T47D (cell line): ENCODE data around the gene ZNF37A.
"Not testable (repeated sequence)": the region's sequence is repeated elsewhere in the genome, so short reads cannot be mapped to it uniquely, and the experiment has no call there.

ENCODE experiments used
- DNase-seq, 2 experiments: peaks; one replicate each; pipeline versions ENCODE4 v3.0.0 to v3.0.0-alpha.2; 2011 to 2012; ENCODE audit warnings: low read depth in 1 of 2, low spot score in 1 of 2
- JUND ChIP-seq: IDR thresholded peaks from 2 replicates; pipeline ENCODE4 v1.6.1; 2012; ENCODE audit warnings: low read depth
- in situ Hi-C: cut with HindIII; loops from 2 replicates; pipeline ENCODE4 v1.10.0; 2016; ENCODE audit warnings: low sequenced_read_pairs, low pct_unique_long_range_greater_than_20kb

The ZNF37A gene

GRCh38 chr10:38094158-38094926, at the start of gene ZNF37A:
Gene ZNF37A (plus strand): TSS chr10:38094337. CDS start chr10:38096618, 2,281 bp downstream.
- in situ Hi-C loops = no loop called here
- peak; percentile 85 to 99 for DNase-seq
- TF ChIP-seq JUND = no peak

DNA sequence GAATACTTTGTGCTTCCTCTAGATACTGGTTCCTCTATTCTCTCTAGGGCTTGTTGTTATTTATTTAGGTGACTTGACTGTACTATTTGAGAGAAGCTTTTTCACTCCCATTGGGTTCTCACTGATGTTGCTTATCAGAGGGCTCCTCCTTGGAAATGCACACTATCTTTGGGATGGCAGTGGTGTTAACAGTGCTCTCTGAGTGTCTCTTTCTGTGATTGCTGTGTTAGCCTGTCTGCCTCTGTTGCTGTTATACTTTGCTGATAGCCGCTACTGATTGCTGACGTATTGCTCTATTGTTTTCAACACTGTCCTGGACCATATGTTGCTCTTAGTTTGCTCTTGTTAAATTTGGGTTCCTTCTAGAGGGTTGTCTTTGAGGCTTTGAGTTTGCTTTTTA, 49.0 kb upstream of the ZNF37A start:
- no peak for DNase-seq
- in situ Hi-C loops = no loop called here
- TF ChIP-seq JUND = no peak

DNA sequence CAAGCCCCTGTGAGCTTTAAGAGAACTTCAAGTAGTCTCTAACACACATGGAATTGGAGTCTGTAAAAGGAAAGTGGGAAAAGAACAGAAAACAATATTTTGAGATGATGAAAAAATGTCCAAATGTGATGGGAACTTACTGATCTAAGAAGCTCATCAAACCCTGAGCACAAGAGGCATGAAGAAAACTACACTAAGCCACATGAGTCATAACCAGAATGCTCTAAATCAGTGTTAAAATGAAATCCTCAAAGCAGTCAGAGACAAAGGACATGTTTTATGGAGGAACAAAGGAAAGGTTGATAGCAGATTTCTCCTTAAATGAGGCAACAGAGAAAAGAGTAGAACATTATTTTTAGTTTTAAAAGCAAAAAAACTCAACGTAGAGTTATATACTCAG, 46.5 kb upstream of the ZNF37A start:
- TF ChIP-seq JUND = no peak
- in situ Hi-C loops = no loop called here
- no peak for DNase-seq

DNA sequence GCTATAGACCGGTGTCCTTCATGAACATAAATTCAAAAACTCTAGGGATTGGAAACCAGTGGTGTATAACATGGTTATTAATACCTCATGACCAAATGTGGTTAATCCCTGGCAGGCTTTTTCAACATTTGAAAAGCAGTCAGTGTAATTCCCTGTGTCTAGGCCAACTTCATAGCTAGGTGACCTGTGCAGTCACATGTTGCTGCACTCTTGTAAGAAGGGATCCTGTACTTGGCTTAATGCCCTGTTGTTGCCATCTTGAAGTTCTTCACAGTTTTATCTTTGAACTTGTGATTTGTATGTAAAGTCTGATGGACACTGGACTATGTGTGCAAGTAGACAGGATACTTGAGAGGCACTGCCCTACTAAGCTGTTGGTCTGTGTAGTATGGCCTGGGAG, 43.9 kb upstream of the ZNF37A start:
- TF ChIP-seq JUND = no peak
- in situ Hi-C loops = no loop called here
- no peak for DNase-seq

GRCh38 chr10:38054361-38054797, 39.8 kb upstream of the ZNF37A start:
- DNase-seq = no peak

GRCh38 chr10:38055274-38055894, 38.8 kb upstream of the ZNF37A start:
- DNase-seq = peak in 1 of 2 experiments; percentile 15
- in situ Hi-C loops = not testable (repeated sequence)

More at GRCh38 chr10:38054361-38054797, 39.8 kb upstream of the ZNF37A start:
- no peak for TF ChIP-seq JUND
- in situ Hi-C loops = no loop called here

GRCh38 chr10:38069663-38070062, 24.5 kb upstream of the ZNF37A start:
- in situ Hi-C loops, DNase-seq: not testable (repeated sequence)

DNA sequence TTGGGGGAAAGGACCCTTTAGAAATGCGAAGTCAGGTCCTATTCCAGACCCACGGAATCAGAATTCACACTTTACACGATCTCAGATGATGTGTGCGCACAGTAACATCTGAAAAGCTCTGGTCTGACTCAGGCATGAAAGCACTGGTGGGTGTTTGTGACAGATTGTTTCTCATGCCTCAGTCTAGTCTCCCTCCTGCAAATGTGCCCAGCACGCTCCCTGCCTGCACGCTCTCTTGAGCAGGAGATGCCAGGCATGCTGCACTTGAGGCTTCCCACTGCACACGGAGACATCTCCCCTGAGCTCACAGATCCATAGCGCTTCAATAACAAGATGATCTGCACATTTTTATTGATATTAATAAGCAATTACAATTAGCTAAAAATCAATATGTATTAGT, 23.6 kb upstream of the ZNF37A start:
- no peak for TF ChIP-seq JUND
- no peak for DNase-seq
- in situ Hi-C loops = no loop called here

DNA sequence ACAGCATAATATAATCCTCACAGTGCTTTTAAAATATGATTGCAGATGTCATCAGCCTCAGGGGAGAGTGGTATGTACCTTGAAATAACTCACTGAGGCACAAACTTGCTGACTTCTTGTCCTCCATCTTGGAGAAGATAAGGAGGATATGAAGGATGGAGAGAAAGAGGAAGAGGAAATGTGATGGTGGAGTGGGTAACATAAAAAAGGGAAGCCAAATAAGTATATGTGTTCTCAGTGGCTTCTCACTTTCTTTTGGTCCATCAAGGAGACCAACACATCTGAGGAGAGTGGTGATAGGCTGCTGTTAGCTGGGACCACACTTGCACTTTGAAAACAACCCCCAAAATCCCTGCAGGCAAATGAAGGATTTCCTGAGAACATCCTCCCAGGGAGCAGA, 21.6 kb upstream of the ZNF37A start:
- TF ChIP-seq JUND = no peak
- in situ Hi-C loops = no loop called here
- no peak for DNase-seq

- in situ Hi-C loops = no loop called here
- no peak for DNase-seq
- no peak for TF ChIP-seq JUND
These were observed 17.4 kb upstream of the ZNF37A start for GRCh38 chr10:38076687-38077086.

DNA sequence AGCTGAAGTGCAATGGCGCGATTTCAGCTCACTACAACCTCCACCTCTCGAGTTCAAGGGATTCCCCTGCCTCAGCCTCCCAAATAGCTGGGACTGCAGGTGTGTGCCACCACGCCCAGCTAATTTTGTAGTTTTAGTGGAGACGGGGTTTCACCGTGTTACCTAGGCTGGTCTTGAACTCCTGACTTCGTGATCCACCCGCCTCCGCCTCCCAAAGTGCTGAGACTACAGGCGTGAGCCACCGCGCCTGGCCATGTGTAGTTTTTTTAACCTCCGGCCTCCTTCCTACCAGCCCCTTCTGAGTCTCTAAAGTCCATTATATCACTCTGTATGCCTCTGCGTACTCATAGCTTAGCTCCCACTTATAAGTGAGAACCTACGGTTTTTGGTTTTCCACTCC, 819 bp upstream of the ZNF37A start:
- in situ Hi-C loops, DNase-seq: not testable (repeated sequence)

DNA sequence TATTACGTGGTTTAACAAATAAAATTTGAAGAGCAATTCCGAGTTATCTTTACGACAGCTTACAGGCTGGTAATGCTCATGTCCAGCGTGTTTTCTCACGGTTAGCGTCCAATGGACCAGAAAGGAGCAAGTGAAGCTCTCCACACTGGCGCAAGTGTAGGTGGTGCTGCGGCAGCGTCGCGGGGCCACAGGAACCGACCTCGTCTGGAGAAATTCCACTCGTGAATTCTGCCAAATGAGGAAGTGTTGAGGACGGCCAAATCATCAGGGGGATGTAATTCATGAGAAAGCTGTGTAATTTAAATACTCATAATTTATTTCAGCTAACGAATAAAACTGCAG, 350 bp upstream of the ZNF37A start:
- no peak for DNase-seq
- in situ Hi-C loops = no loop called here
- no peak for TF ChIP-seq JUND

- DNase-seq = no peak
- in situ Hi-C loops = no loop called here
- TF ChIP-seq JUND = no peak
These were observed 914 bp downstream of the ZNF37A start for GRCh38 chr10:38094927-38095574.

GRCh38 chr10:38102880-38103279, 8.7 kb downstream of the ZNF37A start:
- no peak for TF ChIP-seq JUND
- in situ Hi-C loops = no loop called here
- no peak for DNase-seq
